PC-9 (cell line): ENCODE results near the gene MOB3A. TPM values are rescaled to one million over a fixed set of nuclear protein-coding genes. Genes with fewer than 3 reads are reported as not detected.

Source experiments
- BruUV-seq: library from RNA; stranded (reverse); fragments of 400-500 nt; replicated peaks from 2 replicates; lab custom pipeline; 2021; lab: Mats Ljungman, UMichigan
- CTCF ChIA-PET: fragments of 300-600 bp; sonication (Branson Sonifier 250); formaldehyde crosslinking; loops from one replicate; lab custom pipeline; 2022; ENCODE audit warnings: antibody characterized with exemption; lab: Charles Lee
- POLR2A ChIA-PET: fragments of 300-600 bp; sonication (Branson Sonifier 250); formaldehyde crosslinking; loops from one replicate; lab custom pipeline; 2022; ENCODE audit warnings: antibody characterized with exemption; ENCODE audit not compliant: unreplicated experiment; lab: Charles Lee
- DNase-seq, 2 experiments: peaks; one replicate each; pipeline versions ENCODE4 v3.0.0 to v3.0.0-alpha.2; 2015 to 2022; ENCODE audit warnings: mixed read lengths in 1 of 2
- H2AFZ ChIP-seq: fragments of 200-600 bp; sonication (generic); 2 replicates; pipeline ENCODE4 v1.8.1; 2017; ENCODE audit warnings: antibody characterized with exemption
- H3F3A ChIP-seq: fragments of 200-600 bp; sonication (generic); 2 replicates; pipeline ENCODE4 v1.8.1; 2017; ENCODE audit warnings: antibody characterized with exemption, mild to moderate bottlenecking, low read depth; ENCODE audit not compliant: insufficient read depth
- H3K27ac ChIP-seq: fragments of 200-600 bp; sonication (generic); 2 replicates; pipeline ENCODE4 v1.6.1; 2016; ENCODE audit warnings: mixed run types
- H3K27me3 ChIP-seq: fragments of 200-600 bp; sonication (generic); 2 replicates; pipeline ENCODE4 v1.6.1; 2016; ENCODE audit warnings: low read depth, mixed run types; ENCODE audit not compliant: insufficient read depth
- H3K36me3 ChIP-seq: fragments of 200-600 bp; sonication (generic); 2 replicates; pipeline ENCODE4 v1.6.1; 2016; ENCODE audit warnings: low read depth, mixed run types
- H3K4me1 ChIP-seq: fragments of 200-600 bp; sonication (generic); replicated peaks from 2 replicates; pipeline ENCODE4 v1.6.1; 2016; ENCODE audit warnings: mixed run types; ENCODE audit not compliant: insufficient read depth
- H3K4me2 ChIP-seq: fragments of 200-600 bp; sonication (generic); 2 replicates; pipeline ENCODE4 v1.6.1; 2017; ENCODE audit warnings: mixed run types
- H3K4me3 ChIP-seq: fragments of 200-600 bp; sonication (generic); 2 replicates; pipeline ENCODE4 v1.6.1; 2016; ENCODE audit warnings: mixed run types
- H3K79me2 ChIP-seq: fragments of 200-600 bp; sonication (generic); 2 replicates; pipeline ENCODE4 v1.6.1; 2017; ENCODE audit warnings: low read depth, mixed run types
- H3K9me2 ChIP-seq: fragments of 200-600 bp; sonication (generic); 2 replicates; pipeline ENCODE4 v1.8.1; 2017; ENCODE audit warnings: mild to moderate bottlenecking; ENCODE audit not compliant: insufficient read depth
- H3K9me3 ChIP-seq: fragments of 200-600 bp; sonication (generic); 2 replicates; pipeline ENCODE4 v1.8.1; 2016; ENCODE audit warnings: low read depth; ENCODE audit not compliant: insufficient read depth
- H4K20me1 ChIP-seq: fragments of 200-600 bp; sonication (generic); 2 replicates; pipeline ENCODE4 v1.8.1; 2017; ENCODE audit not compliant: insufficient read depth
- EZH2 ChIP-seq: fragments of 200-600 bp; sonication (generic); IDR thresholded peaks from 2 replicates; pipeline ENCODE4 v1.8.0; 2017; ENCODE audit warnings: antibody characterized with exemption, low read depth
- intact Hi-C: fragments of 100-400 bp; cut with micrococcal nuclease; formaldehyde crosslinking; loops from one replicate; pipeline ENCODE4 v1.10.0; 2022; ENCODE audit not compliant: unreplicated experiment
- total RNA-seq: library from RNA; stranded (reverse); gene quantifications from 2 replicates; pipeline ENCODE4 v1.2.3, GENCODE V29; 2021
- TF ChIP-seq, protein P1 (sequence below): fragments of 200-600 bp; sonication (generic); conservative IDR thresholded peaks from 2 replicates; pipeline ENCODE4 v1.6.1; 2017; ENCODE audit warnings: mixed run types, antibody characterized with exemption, mild to moderate bottlenecking, moderate library complexity

The MOB3A gene
- total RNA-seq, 1 experiment from 2014 or later: 28.9 TPM

GRCh38 chr19:2084993-2085720 lies 11.0 kb downstream of the MOB3A start:
- intact Hi-C loops: no loop called here
- Histone ChIP-seq H3K27me3 (no peaks in the 10 kb centered on the region), H3K9me2 (no peaks in the 10 kb centered on the region), H3F3A (peaks cover 13% of the 10 kb centered on the region; the same call in 1 of the 2 replicates), H3K4me1 (peaks cover 26% of the 10 kb centered on the region), H3K36me3 (no peaks in the 10 kb centered on the region), H3K4me3 (no peak overlapping the region), H3K9me3 (no peaks in the 10 kb centered on the region), H3K79me2 (no peaks in the 10 kb centered on the region; the same call in 1 of the 2 replicates), H4K20me1 (no peaks in the 10 kb centered on the region), H3K27ac (no peak overlapping the region), H2AFZ (no peak overlapping the region), H3K4me2 (no peak overlapping the region)
- DNase-seq: no peak
- CTCF ChIA-PET: no interaction called here
- TF ChIP-seq EZH2: no peak
- TF ChIP-seq, protein P1, sequence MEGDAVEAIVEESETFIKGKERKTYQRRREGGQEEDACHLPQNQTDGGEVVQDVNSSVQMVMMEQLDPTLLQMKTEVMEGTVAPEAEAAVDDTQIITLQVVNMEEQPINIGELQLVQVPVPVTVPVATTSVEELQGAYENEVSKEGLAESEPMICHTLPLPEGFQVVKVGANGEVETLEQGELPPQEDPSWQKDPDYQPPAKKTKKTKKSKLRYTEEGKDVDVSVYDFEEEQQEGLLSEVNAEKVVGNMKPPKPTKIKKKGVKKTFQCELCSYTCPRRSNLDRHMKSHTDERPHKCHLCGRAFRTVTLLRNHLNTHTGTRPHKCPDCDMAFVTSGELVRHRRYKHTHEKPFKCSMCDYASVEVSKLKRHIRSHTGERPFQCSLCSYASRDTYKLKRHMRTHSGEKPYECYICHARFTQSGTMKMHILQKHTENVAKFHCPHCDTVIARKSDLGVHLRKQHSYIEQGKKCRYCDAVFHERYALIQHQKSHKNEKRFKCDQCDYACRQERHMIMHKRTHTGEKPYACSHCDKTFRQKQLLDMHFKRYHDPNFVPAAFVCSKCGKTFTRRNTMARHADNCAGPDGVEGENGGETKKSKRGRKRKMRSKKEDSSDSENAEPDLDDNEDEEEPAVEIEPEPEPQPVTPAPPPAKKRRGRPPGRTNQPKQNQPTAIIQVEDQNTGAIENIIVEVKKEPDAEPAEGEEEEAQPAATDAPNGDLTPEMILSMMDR: no peak
- POLR2A ChIA-PET: no interaction called here
- no TSS peak for BruUV-seq

DNA sequence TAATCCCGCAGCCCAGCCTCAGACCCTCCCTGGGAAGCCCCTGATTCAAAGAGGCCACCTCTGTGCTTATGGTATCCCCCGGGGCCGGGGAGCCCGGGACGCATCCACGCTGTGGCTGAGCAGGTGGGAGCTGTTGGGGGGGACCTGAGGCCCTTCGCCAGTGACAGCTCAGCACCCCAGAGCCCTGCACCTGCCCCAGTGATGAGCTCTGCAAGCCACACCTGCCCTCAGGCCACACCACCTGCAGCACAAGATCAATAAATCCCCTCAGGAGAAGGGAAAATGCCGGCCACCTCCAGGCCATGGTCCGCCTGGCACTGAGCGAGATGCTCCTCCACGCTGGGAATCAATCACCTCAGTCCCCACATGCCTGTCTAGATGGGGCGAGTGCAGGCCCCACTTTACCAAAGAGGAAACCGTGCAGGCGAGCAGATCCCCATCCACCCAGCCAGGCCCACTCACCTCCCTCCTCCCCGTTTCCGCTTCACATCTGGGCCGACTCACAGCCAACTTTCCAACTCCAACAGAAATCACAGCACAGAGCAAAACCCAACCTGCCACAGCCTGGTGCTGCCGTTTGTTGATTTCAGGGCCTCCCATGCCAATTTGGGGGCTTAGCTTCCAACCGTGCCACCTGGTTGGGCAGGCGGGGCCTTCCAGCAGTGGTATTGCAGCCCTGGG lies 12.8 kb downstream of the MOB3A start:
- no peak overlapping the region for H3K4me3 ChIP-seq
- no peaks in the 10 kb centered on the region for H3K79me2 ChIP-seq
- H3K36me3 ChIP-seq: no peaks in the 10 kb centered on the region
- ChIA-PET POLR2A (no interaction called here), CTCF (no interaction called here)
- no peak overlapping the region for H3K4me2 ChIP-seq
- H3F3A ChIP-seq: peaks cover 9% of the 10 kb centered on the region; the same call in 1 of the 2 replicates
- no peak for DNase-seq
- peaks cover 11% of the 10 kb centered on the region for H3K4me1 ChIP-seq
- no peak for TF ChIP-seq EZH2
- TF ChIP-seq, protein P1: no peak
- no peaks in the 10 kb centered on the region for H4K20me1 ChIP-seq
- H3K9me3 ChIP-seq: no peaks in the 10 kb centered on the region
- BruUV-seq: no TSS peak
- intact Hi-C loops: no loop called here
- H3K27me3 ChIP-seq: no peaks in the 10 kb centered on the region
- H2AFZ ChIP-seq: no peak overlapping the region
- no peak overlapping the region for H3K27ac ChIP-seq
- H3K9me2 ChIP-seq: no peaks in the 10 kb centered on the region

GRCh38 chr19:2081873-2082810 lies 14.0 kb downstream of the MOB3A start:
- Histone ChIP-seq H3F3A (peaks cover 7% of the 10 kb centered on the region; the same call in 1 of the 2 replicates), H3K27ac (no peak overlapping the region), H3K9me3 (no peaks in the 10 kb centered on the region), H3K4me1 (peaks cover 5% of the 10 kb centered on the region; the same call in 1 of the 2 replicates), H3K36me3 (no peaks in the 10 kb centered on the region), H3K4me3 (no peak overlapping the region), H4K20me1 (no peaks in the 10 kb centered on the region), H3K79me2 (no peaks in the 10 kb centered on the region), H2AFZ (no peak overlapping the region), H3K4me2 (no peak overlapping the region), H3K27me3 (no peaks in the 10 kb centered on the region), H3K9me2 (no peaks in the 10 kb centered on the region)
- no peak for DNase-seq
- TF ChIP-seq, protein P1: no peak
- TF ChIP-seq EZH2: no peak
- intact Hi-C loops: no loop called here
- BruUV-seq: no TSS peak
- CTCF ChIA-PET: no interaction called here
- POLR2A ChIA-PET: no interaction called here
